ENCODE data around the gene MAPK8IP1. TPM values are rescaled to one million over a fixed set of nuclear protein-coding genes. Genes with fewer than 3 reads are reported as not detected.
A peak's percentile ranks its signal among the peaks of the same experiment; 100 is the strongest.

MAPK8IP1 gene
- total RNA-seq, 2 experiments from 2014 or later = 0.22 to 0.57 TPM

- no peaks in the 10 kb centered on the region for H3K27me3 Mint-ChIP-seq (ENCODE audit: low read depth)
- H3K4me1 Mint-ChIP-seq (ENCODE audit: low read depth) = peaks cover 6% of the 10 kb centered on the region
- no peak within 1 kb of the TSS for H3K27ac Mint-ChIP-seq
- intact Hi-C loops (cut with micrococcal nuclease) = no loop called here
- no peak for DNase-seq
- CTCF ChIA-PET = no interaction called here
- H3K36me3 Mint-ChIP-seq (ENCODE audit: low read depth) = no peaks in the 10 kb centered on the region
- H3K4me3 Mint-ChIP-seq = no peak within 1 kb of the TSS
- no peaks in the 10 kb centered on the region for H3K9me3 Mint-ChIP-seq
These were observed 21.6 kb downstream of the MAPK8IP1 start, which contains the start of gene FREY1 for GRCh38 chr11:45906965-45907611. TSS of gene FREY1 (minus strand) at chr11:45907271. CDS start at chr11:45907245, 26 bp downstream.

GRCh38 chr11:45907911-45908370, 22.5 kb downstream of the MAPK8IP1 start:
- CTCF ChIA-PET = no interaction called here
- intact Hi-C loops (cut with micrococcal nuclease) = no loop called here
- no peaks in the 10 kb centered on the region for H3K27me3 Mint-ChIP-seq (ENCODE audit: low read depth)
- no peaks in the 10 kb centered on the region for H3K9me3 Mint-ChIP-seq
- peaks cover 6% of the 10 kb centered on the region for H3K4me1 Mint-ChIP-seq (ENCODE audit: low read depth)
- no peak overlapping the region for H3K27ac Mint-ChIP-seq
- H3K36me3 Mint-ChIP-seq (ENCODE audit: low read depth) = no peaks in the 10 kb centered on the region
- H3K4me3 Mint-ChIP-seq = no peak overlapping the region
- no peak for DNase-seq

GRCh38 chr11:45909594-45910475, 24.4 kb downstream of the MAPK8IP1 start:
- H3K4me3 Mint-ChIP-seq = no peak overlapping the region
- CTCF ChIA-PET = no interaction called here
- peaks cover 8% of the 10 kb centered on the region for H3K4me1 Mint-ChIP-seq (ENCODE audit: low read depth)
- no peaks in the 10 kb centered on the region for H3K9me3 Mint-ChIP-seq
- intact Hi-C loops (cut with micrococcal nuclease) = loop anchor here (10.0 kb wide), 1 partner anchor 1305 kb away; the partner anchor contains the start of gene DDB2
- DNase-seq = no peak
- H3K27ac Mint-ChIP-seq = no peak overlapping the region
- H3K36me3 Mint-ChIP-seq (ENCODE audit: low read depth) = peaks cover 4% of the 10 kb centered on the region
- H3K27me3 Mint-ChIP-seq (ENCODE audit: low read depth) = no peaks in the 10 kb centered on the region

GRCh38 chr11:45910623-45911022, 25.2 kb downstream of the MAPK8IP1 start:
- Mint-ChIP-seq H3K36me3 (ENCODE audit: low read depth) (peaks cover 4% of the 10 kb centered on the region), H3K4me3 (no peak overlapping the region), H3K27me3 (ENCODE audit: low read depth) (no peaks in the 10 kb centered on the region), H3K27ac (no peak overlapping the region), H3K9me3 (no peaks in the 10 kb centered on the region), H3K4me1 (ENCODE audit: low read depth) (peaks cover 6% of the 10 kb centered on the region)
- intact Hi-C loops (cut with micrococcal nuclease) = loop anchor here (10.0 kb wide), 1 partner anchor 1304 kb away; the partner anchor contains the start of gene DDB2
- no peak for DNase-seq
- CTCF ChIA-PET = no interaction called here

- Mint-ChIP-seq H3K36me3 (ENCODE audit: low read depth) (peaks cover 4% of the 10 kb centered on the region), H3K9me3 (no peaks in the 10 kb centered on the region), H3K4me1 (ENCODE audit: low read depth) (peaks cover 15% of the 10 kb centered on the region), H3K4me3 (no peak overlapping the region), H3K27me3 (ENCODE audit: low read depth) (no peaks in the 10 kb centered on the region), H3K27ac (no peak overlapping the region)
- no peak for DNase-seq
- intact Hi-C loops (cut with micrococcal nuclease) = loop anchor here (10.0 kb wide), 1 partner anchor 1301 kb away; the partner anchor contains the start of gene DDB2
- CTCF ChIA-PET = no interaction called here
These were observed 28.1 kb downstream of the MAPK8IP1 start for GRCh38 chr11:45913514-45913913.

- DNase-seq = no peak
- Mint-ChIP-seq H3K27ac (no peak overlapping the region), H3K4me1 (ENCODE audit: low read depth) (peaks cover 18% of the 10 kb centered on the region), H3K27me3 (ENCODE audit: low read depth) (no peaks in the 10 kb centered on the region), H3K4me3 (no peak overlapping the region), H3K36me3 (ENCODE audit: low read depth) (peaks cover 4% of the 10 kb centered on the region), H3K9me3 (no peaks in the 10 kb centered on the region)
- CTCF ChIA-PET = no interaction called here
- intact Hi-C loops (cut with micrococcal nuclease) = loop anchor here (10.0 kb wide), 1 partner anchor 1301 kb away; the partner anchor contains the start of gene DDB2
These were observed 28.6 kb downstream of the MAPK8IP1 start for GRCh38 chr11:45913942-45914635.

GRCh38 chr11:45915446-45915845, 30.0 kb downstream of the MAPK8IP1 start:
- Mint-ChIP-seq H3K9me3 (no peaks in the 10 kb centered on the region), H3K4me3 (no peak overlapping the region), H3K27ac (no peak overlapping the region), H3K4me1 (ENCODE audit: low read depth) (peaks cover 22% of the 10 kb centered on the region), H3K36me3 (ENCODE audit: low read depth) (peaks cover 4% of the 10 kb centered on the region), H3K27me3 (ENCODE audit: low read depth) (no peaks in the 10 kb centered on the region)
- CTCF ChIA-PET = interaction anchor here (0.6 to 1.2 kb wide), 3 partner anchors 43 to 73 kb away, joined by 3 to 7 read pairs (median 3); no protein-coding TSS in a partner anchor
- intact Hi-C loops (cut with micrococcal nuclease) = loop anchor here (5.0 to 10.0 kb wide), 3 partner anchors 768 to 1852 kb away; partner anchors contain the start of genes DDB2, FNBP4 and PRDM11
- DNase-seq = no peak

- peaks cover 4% of the 10 kb centered on the region for H3K36me3 Mint-ChIP-seq (ENCODE audit: low read depth)
- H3K27ac Mint-ChIP-seq = peak overlapping the region; percentile 96
- H3K4me3 Mint-ChIP-seq = peak overlapping the region; percentile 88
- intact Hi-C loops (cut with micrococcal nuclease) = loop anchor here (1.0 to 10.0 kb wide), 4 partner anchors 32 to 1850 kb away; partner anchors contain the start of genes DDB2, FNBP4, MAPK8IP1 and PRDM11
- CTCF ChIA-PET = interaction anchor here (1.2 to 2.3 kb wide), 3 partner anchors 44 to 89 kb away, joined by 3 to 9 read pairs (median 5); no protein-coding TSS in a partner anchor
- peaks cover 3% of the 10 kb centered on the region for H3K27me3 Mint-ChIP-seq (ENCODE audit: low read depth)
- no peaks in the 10 kb centered on the region for H3K9me3 Mint-ChIP-seq
- peaks cover 24% of the 10 kb centered on the region for H3K4me1 Mint-ChIP-seq (ENCODE audit: low read depth)
- DNase-seq = peak; percentile 37
These were observed 31.8 kb downstream of the MAPK8IP1 start for GRCh38 chr11:45917286-45917622.

GRCh38 chr11:45917623-45918330, 32.3 kb downstream of the MAPK8IP1 start, which contains the start of gene PEX16:
TSS of gene PEX16 (minus strand) at chr11:45917877. CDS start at chr11:45917811, 66 bp downstream.
- Mint-ChIP-seq H3K9me3 (no peaks in the 10 kb centered on the region), H3K4me3 (peak within 1 kb of the TSS; percentile 88), H3K27ac (peak within 1 kb of the TSS; percentile 96), H3K27me3 (ENCODE audit: low read depth) (peaks cover 3% of the 10 kb centered on the region), H3K4me1 (ENCODE audit: low read depth) (peaks cover 24% of the 10 kb centered on the region), H3K36me3 (ENCODE audit: low read depth) (peaks cover 4% of the 10 kb centered on the region)
- CTCF ChIA-PET = interaction anchor here (1.0 to 2.3 kb wide), 4 partner anchors 45 to 146 kb away, joined by 3 to 9 read pairs (median 6); no protein-coding TSS in a partner anchor
- DNase-seq = peak; percentile 96
- intact Hi-C loops (cut with micrococcal nuclease) = loop anchor here (1.0 to 10.0 kb wide), 10 partner anchors 32 to 1850 kb away; partner anchors contain the start of genes ATG13, CRY2, DDB2 and FNBP4

- Mint-ChIP-seq H3K4me1 (ENCODE audit: low read depth) (peaks cover 27% of the 10 kb centered on the region), H3K27me3 (ENCODE audit: low read depth) (peaks cover 6% of the 10 kb centered on the region), H3K36me3 (ENCODE audit: low read depth) (peaks cover 4% of the 10 kb centered on the region), H3K4me3 (peak overlapping the region; percentile 88), H3K27ac (peak overlapping the region; percentile 96), H3K9me3 (no peaks in the 10 kb centered on the region)
- CTCF ChIA-PET = interaction anchor here (1.0 to 2.3 kb wide), 4 partner anchors 46 to 147 kb away, joined by 3 to 9 read pairs (median 6); no protein-coding TSS in a partner anchor
- peak; percentile 71 for DNase-seq
- intact Hi-C loops (cut with micrococcal nuclease) = loop anchor here (1.0 to 10.0 kb wide), 9 partner anchors 71 to 1849 kb away; partner anchors contain the start of genes ATG13, CRY2, DDB2 and FNBP4
These were observed 33.0 kb downstream of the MAPK8IP1 start for GRCh38 chr11:45918331-45918941.
